Activated T-helper 17 cell treated with anti-CD3 and anti-CD28 coated beads, Interleukin-2, amount 50 U/mL, for 72 hours (primary cell): ENCODE results near the gene EXOC6B. TPM values are rescaled to one million over a fixed set of nuclear protein-coding genes. Genes with fewer than 3 reads are reported as not detected.

Experiments
- ATAC-seq: fragments of 150-1000 bp; cut with Tn5 transposase; replicated peaks from 2 replicates; pipeline ENCODE4 v1.10.0; 2021; ENCODE audit warnings: mild to moderate bottlenecking, moderate library complexity
- H3K27ac Mint-ChIP-seq: one replicate; pipeline ENCODE4 v1.8.0; 2022; ENCODE audit warnings: mixed read lengths
- H3K27me3 Mint-ChIP-seq: one replicate; pipeline ENCODE4 v1.8.0; 2022; ENCODE audit warnings: mixed read lengths
- H3K36me3 Mint-ChIP-seq: one replicate; pipeline ENCODE4 v1.8.0; 2022; ENCODE audit warnings: low read depth, mild to moderate bottlenecking, mixed read lengths
- H3K4me1 Mint-ChIP-seq: one replicate; pipeline ENCODE4 v1.8.0; 2022; ENCODE audit warnings: mixed read lengths
- H3K4me3 Mint-ChIP-seq: one replicate; pipeline ENCODE4 v1.8.0; 2022; ENCODE audit warnings: mild to moderate bottlenecking, mixed read lengths
- H3K9me3 Mint-ChIP-seq: one replicate; pipeline ENCODE4 v1.8.0; 2022; ENCODE audit warnings: mixed read lengths
- total RNA-seq, 2 donors: library from RNA; stranded (reverse); gene quantifications; one replicate each; pipeline ENCODE4 v1.2.3, GENCODE V29; 2022

EXOC6B gene
- total RNA-seq, 2 donors from 2014 or later = 12.1 to 12.8 TPM

DNA sequence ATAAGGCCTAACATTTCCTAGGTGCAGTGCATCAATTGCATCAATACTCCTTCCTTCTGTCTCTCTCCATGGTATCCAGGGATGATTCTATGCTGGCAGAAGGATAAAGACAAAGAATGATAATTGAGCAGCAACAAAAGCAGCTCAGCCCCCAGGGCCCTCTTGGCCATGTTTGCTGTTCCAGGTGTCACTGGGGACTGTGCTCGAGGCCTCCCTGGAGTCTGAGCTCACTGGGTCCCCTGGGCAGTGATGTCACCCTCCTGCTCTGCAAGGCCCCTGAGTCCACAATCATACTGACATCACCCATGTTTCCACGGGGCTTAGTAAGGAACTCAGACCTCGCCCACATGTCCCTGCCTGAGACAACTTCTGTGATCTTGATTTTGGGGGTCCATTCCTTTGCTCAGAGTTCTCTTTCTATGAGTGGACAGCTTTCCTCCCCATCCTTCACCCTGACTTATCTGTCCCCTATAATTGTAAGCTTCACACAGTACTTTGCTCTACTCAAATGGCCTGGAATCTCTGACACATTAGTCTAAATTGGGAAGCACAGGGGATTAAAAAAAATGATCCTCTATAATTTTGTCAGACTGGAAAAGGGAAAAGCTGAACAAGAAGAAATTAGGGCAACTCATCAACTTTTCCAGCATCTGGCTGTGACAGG lies 15.8 kb upstream of the EXOC6B start:
- Mint-ChIP-seq H3K36me3 (no peaks in the 10 kb centered on the region), H3K27me3 (peaks cover 14% of the 10 kb centered on the region), H3K27ac (no peak overlapping the region), H3K4me3 (no peak overlapping the region), H3K4me1 (no peaks in the 10 kb centered on the region), H3K9me3 (no peaks in the 10 kb centered on the region)
- ATAC-seq = no peak

DNA sequence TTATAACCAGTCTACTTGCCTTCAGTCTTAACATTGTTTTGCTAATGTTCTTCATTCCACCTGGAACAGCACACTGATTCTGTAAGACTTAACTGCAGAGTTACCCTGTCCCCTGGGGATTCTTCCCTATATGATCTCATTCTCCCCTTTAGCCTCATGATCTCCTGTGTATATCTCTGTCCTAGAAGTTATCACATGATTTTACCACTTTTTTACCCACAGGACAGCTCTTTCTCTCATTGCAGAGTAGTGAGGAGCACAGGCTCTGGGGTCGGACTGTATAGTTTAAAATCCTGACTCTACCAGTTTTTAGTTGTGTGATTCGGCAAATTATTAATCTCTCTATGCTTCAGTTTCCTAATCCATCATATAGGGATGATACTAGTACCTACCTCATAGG lies 14.2 kb upstream of the EXOC6B start:
- Mint-ChIP-seq H3K27me3 (peaks cover 14% of the 10 kb centered on the region), H3K27ac (no peak overlapping the region), H3K4me1 (no peaks in the 10 kb centered on the region), H3K4me3 (no peak overlapping the region), H3K9me3 (no peaks in the 10 kb centered on the region), H3K36me3 (no peaks in the 10 kb centered on the region)
- no peak for ATAC-seq

DNA sequence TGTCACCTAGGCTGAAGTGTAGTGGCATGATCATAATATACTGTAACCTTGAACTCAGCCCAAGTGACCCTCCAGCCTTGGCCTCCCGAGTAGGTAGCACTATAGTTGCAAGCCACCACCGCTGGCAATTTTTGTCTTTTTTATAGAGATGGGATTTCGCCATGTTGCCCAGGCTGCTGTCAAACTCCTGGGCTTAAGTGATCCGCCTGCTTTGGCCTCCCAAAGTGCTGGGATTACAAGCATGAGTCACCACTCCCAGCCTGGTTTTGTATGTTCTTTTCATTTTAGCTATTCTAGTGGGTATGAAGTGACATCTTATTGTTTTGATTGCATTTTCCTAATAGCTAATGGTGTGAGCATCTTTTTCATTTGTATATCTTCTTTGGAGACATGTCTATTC lies 11.3 kb upstream of the EXOC6B start:
- H3K27ac Mint-ChIP-seq = no peak overlapping the region
- H3K9me3 Mint-ChIP-seq = no peaks in the 10 kb centered on the region
- no peaks in the 10 kb centered on the region for H3K36me3 Mint-ChIP-seq
- H3K4me3 Mint-ChIP-seq = no peak overlapping the region
- no peak for ATAC-seq
- H3K27me3 Mint-ChIP-seq = peaks cover 6% of the 10 kb centered on the region
- peaks cover 5% of the 10 kb centered on the region for H3K4me1 Mint-ChIP-seq

DNA sequence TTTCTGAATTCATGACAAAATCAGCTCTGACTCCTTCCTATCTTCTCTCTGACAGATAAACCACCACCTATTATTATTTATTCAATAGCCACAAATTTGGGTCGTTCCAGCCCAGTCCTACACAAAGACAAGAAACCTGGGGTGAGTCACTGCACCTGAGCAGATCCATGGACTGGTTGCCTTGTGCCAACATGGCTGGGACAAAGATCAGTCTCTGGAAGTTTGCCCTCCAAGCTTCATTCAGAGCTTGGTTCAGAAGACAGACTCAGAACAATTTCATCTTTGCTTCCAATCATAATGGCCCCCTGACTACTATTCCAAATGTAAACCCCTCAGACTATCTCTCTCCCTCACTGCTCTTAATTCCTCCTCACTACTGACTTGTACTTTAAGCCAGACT lies 9.6 kb upstream of the EXOC6B start:
- Mint-ChIP-seq H3K4me3 (no peak overlapping the region), H3K9me3 (no peaks in the 10 kb centered on the region), H3K4me1 (peaks cover 5% of the 10 kb centered on the region), H3K36me3 (no peaks in the 10 kb centered on the region), H3K27me3 (no peaks in the 10 kb centered on the region), H3K27ac (no peak overlapping the region)
- ATAC-seq = no peak

DNA sequence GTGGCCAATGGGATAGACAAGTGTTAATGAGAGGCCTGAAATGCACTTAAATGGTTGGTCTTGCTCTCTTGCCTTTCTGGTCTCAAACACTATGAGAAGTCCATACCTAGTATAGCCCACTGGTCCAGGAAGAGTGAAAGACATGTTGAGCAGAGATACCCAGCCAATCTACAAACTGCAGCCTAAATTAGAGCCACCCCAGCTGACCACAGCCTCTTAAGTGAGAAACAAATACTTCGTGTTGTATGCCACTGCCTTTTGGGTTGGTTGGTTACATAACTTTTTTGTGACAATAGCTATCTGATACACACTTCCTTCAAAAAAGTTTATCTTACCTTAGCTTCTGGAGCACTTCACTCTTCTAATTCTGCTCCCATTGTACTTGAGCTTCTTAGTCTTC lies 8.8 kb upstream of the EXOC6B start:
- no peaks in the 10 kb centered on the region for H3K9me3 Mint-ChIP-seq
- no peak overlapping the region for H3K27ac Mint-ChIP-seq
- no peaks in the 10 kb centered on the region for H3K27me3 Mint-ChIP-seq
- no peak overlapping the region for H3K4me3 Mint-ChIP-seq
- ATAC-seq = no peak
- no peaks in the 10 kb centered on the region for H3K36me3 Mint-ChIP-seq
- peaks cover 9% of the 10 kb centered on the region for H3K4me1 Mint-ChIP-seq

DNA sequence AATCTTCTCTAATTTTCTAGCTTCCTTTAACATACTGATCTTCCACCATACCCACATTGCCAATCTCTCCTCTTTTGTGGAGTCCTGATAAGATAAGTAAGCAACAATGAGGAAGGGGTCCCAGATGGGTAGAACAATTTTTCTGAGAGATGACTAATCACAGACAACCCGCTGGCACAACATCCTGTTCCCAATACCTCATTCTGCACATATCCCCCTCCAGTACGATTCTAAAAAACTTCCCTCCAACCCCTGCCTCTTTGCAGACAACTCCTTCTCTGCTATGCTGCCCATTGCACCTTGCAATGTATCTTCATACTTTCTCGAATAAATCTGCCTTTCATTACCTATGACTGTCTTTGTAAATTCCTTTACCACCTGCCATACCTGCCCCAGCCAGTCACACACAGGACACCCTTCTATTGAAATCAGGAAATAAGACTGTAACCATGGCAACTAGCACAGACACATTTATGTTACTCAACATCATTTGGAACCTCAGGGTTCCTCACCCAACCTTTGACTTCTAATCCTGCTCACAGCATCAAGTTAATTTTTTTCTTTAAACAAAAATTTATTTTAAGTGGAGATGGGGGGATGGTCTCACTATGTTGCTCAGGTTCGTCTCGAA lies 7.4 kb upstream of the EXOC6B start:
- H3K27me3 Mint-ChIP-seq = no peaks in the 10 kb centered on the region
- H3K36me3 Mint-ChIP-seq = no peaks in the 10 kb centered on the region
- H3K4me3 Mint-ChIP-seq = no peak overlapping the region
- H3K9me3 Mint-ChIP-seq = no peaks in the 10 kb centered on the region
- ATAC-seq = peak; percentile 47
- H3K27ac Mint-ChIP-seq = no peak overlapping the region
- H3K4me1 Mint-ChIP-seq = peaks cover 9% of the 10 kb centered on the region

DNA sequence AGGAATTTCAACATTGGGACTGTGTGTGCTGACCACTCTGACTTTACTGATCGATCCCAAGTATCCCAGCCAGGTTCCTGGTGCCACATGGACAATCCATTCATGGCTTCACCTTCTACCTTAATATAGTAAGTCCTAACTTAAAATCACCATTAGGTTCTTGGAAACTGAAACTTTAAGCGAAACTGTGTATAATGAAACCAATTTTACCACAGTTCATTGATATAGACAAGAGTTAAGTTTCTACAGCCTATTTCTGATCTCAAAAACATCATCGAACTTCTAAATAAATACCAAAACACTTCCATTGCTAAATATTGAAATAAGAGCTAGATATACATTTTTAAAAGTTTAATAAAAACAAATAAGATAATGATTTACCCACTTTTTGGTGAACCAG lies 4.4 kb upstream of the EXOC6B start:
- Mint-ChIP-seq H3K27me3 (no peaks in the 10 kb centered on the region), H3K36me3 (no peaks in the 10 kb centered on the region), H3K4me3 (no peak overlapping the region), H3K4me1 (peaks cover 14% of the 10 kb centered on the region), H3K9me3 (no peaks in the 10 kb centered on the region), H3K27ac (peak overlapping the region; percentile 41)
- no peak for ATAC-seq

DNA sequence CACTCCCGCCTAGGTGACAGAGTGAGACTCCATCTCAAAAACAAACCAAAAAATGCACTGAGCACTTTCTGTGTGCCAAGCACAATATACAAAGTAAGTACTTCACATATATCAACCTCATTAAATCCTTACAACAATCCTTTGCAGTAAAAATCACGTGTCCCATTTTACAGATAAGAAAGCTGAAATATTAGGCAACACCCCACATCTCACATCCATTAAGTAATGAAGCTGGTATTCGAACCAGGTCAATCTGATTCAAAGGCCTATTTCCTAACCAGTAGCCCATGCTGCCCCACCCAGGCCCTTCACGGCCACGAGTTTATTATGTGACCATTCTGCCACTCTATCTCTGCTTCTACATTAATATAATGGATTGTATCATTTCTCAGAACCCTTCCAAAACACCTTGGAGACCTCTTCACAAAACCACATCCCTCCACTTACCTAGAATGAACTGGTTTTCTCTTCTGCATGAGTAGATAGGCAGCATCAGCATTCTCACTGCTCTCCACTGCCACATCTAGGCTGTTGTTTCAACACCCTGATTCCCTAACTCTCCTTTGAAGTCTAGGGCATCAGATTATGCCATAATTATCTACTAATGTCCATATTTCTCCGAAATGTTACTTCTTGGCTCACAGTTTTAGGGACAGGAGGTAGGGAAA lies 3.1 kb upstream of the EXOC6B start:
- no peak overlapping the region for H3K27ac Mint-ChIP-seq
- H3K36me3 Mint-ChIP-seq = no peaks in the 10 kb centered on the region
- H3K4me3 Mint-ChIP-seq = no peak overlapping the region
- H3K27me3 Mint-ChIP-seq = no peaks in the 10 kb centered on the region
- peaks cover 24% of the 10 kb centered on the region for H3K4me1 Mint-ChIP-seq
- H3K9me3 Mint-ChIP-seq = no peaks in the 10 kb centered on the region
- ATAC-seq = no peak

DNA sequence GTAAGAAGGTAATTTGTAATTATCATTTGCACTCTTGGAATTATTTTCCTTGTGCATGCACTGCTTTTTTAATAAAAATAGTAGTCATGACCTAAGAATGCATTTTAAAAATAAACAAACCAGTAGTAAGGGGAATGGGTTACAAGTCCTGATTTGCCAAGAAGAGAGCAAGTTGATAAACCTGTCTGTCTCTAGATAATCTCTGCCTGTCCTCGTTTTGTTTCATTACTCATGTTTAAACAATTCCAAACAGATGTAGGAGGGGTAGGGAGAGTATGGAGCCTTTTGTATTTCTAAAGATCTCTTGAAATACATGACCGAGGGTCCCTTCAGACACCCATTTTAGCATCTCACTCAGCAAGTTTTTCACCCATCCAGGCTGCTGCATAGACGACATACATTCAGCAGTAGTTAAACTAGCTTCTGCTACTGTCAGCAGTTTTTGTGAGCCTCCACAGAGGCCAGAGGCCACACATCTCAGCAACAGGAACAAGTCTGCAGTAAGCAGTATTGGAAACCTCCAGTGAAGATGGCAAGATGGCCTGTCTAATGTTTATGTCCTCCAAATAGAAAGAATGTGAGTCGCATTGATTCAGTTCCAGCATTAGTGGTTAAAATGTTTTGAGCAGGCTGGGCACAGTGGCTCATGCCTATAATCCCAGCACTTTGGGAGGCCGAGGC lies 2.3 kb upstream of the EXOC6B start:
- Mint-ChIP-seq H3K36me3 (no peaks in the 10 kb centered on the region), H3K4me3 (no peak overlapping the region), H3K27me3 (no peaks in the 10 kb centered on the region), H3K4me1 (peaks cover 21% of the 10 kb centered on the region), H3K9me3 (no peaks in the 10 kb centered on the region), H3K27ac (no peak overlapping the region)
- no peak for ATAC-seq

DNA sequence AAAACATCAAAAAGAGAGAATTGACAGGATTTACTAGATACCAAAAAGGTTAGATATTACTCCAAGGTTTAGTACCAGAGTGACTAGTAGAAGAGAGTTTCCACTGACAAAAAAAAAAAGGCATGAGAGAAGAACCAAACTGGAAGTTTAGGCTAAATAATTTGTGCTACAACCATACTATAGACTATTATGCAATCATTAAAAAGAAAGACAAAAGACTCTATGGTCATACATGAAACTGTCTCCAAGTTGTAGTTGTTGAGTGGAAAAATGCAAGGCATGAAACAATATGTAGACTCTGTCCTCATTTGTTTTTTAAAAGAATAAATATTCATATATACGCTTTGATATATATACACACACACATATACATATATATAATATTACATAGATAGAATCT lies 1.7 kb upstream of the EXOC6B start:
- Mint-ChIP-seq H3K27ac (no peak overlapping the region), H3K9me3 (no peaks in the 10 kb centered on the region), H3K4me1 (peaks cover 24% of the 10 kb centered on the region), H3K27me3 (no peaks in the 10 kb centered on the region), H3K4me3 (no peak overlapping the region), H3K36me3 (no peaks in the 10 kb centered on the region)
- no peak for ATAC-seq

DNA sequence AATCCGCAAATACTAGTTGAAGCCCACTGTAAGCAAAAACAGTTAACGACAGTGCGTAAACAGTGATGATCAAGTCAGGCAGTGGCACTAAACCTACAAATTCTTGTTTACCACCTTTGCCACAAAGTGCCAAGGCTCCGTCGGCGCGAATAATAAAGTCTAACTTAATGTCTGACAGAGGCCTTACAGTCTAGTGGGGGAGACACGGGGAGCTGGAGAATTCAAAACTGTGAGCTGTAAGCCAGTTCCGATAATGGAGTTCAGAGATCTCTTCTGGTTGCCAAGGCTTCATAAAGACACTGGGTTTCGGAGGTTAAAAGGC lies 284 bp upstream of the EXOC6B start:
- peaks cover 35% of the 10 kb centered on the region for H3K4me1 Mint-ChIP-seq
- peak overlapping the region; percentile 90 for H3K4me3 Mint-ChIP-seq
- peak overlapping the region; percentile 89 for H3K27ac Mint-ChIP-seq

DNA sequence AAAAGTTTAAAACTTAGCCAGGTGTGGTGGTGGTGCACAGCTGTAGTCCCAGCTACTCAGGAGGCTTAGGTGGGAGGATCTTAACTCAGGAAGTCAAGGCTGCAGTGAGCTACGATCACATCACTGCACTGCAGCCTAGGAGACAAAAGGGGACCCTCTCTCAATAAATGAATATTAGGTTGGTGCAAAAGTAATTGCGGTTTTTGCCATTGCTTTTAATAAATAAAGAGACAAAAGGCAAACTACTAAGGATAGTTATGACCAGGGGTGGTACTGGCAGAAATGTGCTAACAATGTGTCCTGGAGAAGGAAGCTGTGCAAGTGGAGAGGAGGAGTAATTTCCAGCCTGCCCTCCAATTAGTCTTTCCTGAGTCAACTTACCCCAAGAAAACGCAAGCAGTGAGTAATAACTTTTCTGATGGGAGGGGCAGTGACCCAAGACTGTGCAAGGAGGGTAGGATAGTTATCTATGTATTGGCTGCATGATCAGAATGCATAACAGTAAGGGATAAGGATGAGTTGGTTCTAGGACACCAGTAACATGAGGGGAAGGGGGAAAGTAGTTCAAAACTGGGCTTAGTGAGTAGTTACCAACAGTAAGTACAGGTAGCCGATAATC lies 1.5 kb downstream of the EXOC6B start:
- Mint-ChIP-seq H3K4me1 (peaks cover 34% of the 10 kb centered on the region), H3K27ac (peak overlapping the region; percentile 89)
- ATAC-seq = peak; percentile 63

More for the DNA sequence above, 284 bp upstream of the EXOC6B start:
- ATAC-seq = no peak
- H3K27me3 Mint-ChIP-seq = no peaks in the 10 kb centered on the region
- H3K9me3 Mint-ChIP-seq = no peaks in the 10 kb centered on the region
- H3K36me3 Mint-ChIP-seq = no peaks in the 10 kb centered on the region

DNA sequence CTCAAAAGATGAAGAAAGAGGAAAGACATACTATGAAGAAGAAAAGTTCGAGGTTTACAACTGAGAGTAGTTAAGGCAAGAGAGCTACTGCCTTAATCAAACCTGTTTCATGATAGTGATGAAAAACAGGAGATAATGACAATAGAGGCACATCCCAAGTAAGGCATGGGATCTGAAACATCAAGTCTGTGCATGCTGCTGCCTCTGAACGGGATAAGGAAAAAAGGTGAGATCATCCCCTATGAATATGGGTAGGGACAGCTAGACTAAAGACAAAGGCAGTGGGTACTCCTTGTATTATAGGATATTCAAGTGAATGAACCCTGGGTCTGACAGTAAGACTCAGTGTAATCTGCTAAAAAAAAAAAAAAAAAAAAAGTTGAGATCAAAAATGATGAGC lies 3.0 kb downstream of the EXOC6B start:
- Mint-ChIP-seq H3K4me1 (peaks cover 39% of the 10 kb centered on the region), H3K27me3 (no peaks in the 10 kb centered on the region)

More for the DNA sequence above, 1.5 kb downstream of the EXOC6B start:
- no peaks in the 10 kb centered on the region for H3K27me3 Mint-ChIP-seq
- no peaks in the 10 kb centered on the region for H3K36me3 Mint-ChIP-seq
- H3K4me3 Mint-ChIP-seq = peak overlapping the region; percentile 90
- no peaks in the 10 kb centered on the region for H3K9me3 Mint-ChIP-seq

DNA sequence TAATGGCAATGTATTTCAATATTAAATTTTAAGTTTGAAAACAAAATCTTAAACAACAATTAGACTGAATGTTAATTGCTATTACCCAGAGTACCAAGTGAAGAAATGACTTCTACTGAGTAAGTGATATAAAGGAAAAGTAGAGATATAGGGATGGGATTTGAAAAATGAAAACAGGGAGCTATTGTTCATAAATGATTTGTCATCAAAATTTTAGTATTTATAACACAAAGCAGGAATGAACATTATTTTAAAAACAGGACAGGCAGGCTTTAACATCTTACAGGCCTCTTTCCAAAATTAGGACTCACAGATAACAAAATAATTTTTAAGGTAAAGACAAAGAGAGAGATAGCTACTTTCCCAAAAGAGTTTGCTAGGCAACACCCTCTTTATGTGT lies 3.9 kb downstream of the EXOC6B start:
- no peaks in the 10 kb centered on the region for H3K9me3 Mint-ChIP-seq
- peaks cover 39% of the 10 kb centered on the region for H3K4me1 Mint-ChIP-seq
- H3K36me3 Mint-ChIP-seq = no peaks in the 10 kb centered on the region
- no peak overlapping the region for H3K4me3 Mint-ChIP-seq
- no peak for ATAC-seq
- H3K27ac Mint-ChIP-seq = no peak overlapping the region
- no peaks in the 10 kb centered on the region for H3K27me3 Mint-ChIP-seq

More for the DNA sequence above, 3.0 kb downstream of the EXOC6B start:
- no peak overlapping the region for H3K4me3 Mint-ChIP-seq
- no peaks in the 10 kb centered on the region for H3K36me3 Mint-ChIP-seq
- no peak for ATAC-seq
- H3K27ac Mint-ChIP-seq = no peak overlapping the region
- H3K9me3 Mint-ChIP-seq = no peaks in the 10 kb centered on the region
